ENCODE measurements around the gene LAMC1. TPM values are rescaled to one million over a fixed set of nuclear protein-coding genes. Genes with fewer than 3 reads are reported as not detected.

The LAMC1 gene
- total and polyA plus RNA-seq, 3 donors from 2014 or later, result 64.5 to 112 (median 106) TPM

DNA sequence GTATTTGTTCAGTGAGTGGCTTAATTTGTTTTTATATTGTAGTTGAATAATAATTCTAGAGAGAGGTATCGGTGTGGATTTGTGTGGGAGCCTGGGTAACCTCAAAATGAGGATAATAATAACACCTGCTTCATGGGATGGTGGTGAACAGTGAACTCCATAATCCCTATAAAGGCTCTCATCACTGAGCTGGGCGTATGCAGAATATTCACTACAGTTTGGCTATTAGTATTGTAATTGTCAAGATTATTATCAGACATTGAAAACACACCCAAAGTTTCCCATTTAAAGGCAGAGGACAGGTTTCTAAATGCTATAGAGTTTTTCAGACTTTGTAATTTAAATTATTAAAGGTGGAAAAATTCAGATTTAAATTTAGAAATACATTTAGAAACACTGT is 155.8 kb downstream of the LAMC1 start:
- DNase-seq, result no peak
- Histone ChIP-seq H3K4me1 (peaks cover 10% of the 10 kb centered on the region), H3K9me3 (no peaks in the 10 kb centered on the region), H3K27ac (no peak overlapping the region), H3K36me3 (ENCODE audit: low read depth, missing control alignments) (no peaks in the 10 kb centered on the region), H3K4me3 (no peak overlapping the region), H3K27me3 (no peaks in the 10 kb centered on the region)
- 88 to 89% methylated on average over 2 of the region's 2 CpGs for WGBS, 2 donors
- TF ChIP-seq POLR2A (IDR thresholded peaks at IDR 0.05), result no peak
- TF ChIP-seq, protein P1, sequence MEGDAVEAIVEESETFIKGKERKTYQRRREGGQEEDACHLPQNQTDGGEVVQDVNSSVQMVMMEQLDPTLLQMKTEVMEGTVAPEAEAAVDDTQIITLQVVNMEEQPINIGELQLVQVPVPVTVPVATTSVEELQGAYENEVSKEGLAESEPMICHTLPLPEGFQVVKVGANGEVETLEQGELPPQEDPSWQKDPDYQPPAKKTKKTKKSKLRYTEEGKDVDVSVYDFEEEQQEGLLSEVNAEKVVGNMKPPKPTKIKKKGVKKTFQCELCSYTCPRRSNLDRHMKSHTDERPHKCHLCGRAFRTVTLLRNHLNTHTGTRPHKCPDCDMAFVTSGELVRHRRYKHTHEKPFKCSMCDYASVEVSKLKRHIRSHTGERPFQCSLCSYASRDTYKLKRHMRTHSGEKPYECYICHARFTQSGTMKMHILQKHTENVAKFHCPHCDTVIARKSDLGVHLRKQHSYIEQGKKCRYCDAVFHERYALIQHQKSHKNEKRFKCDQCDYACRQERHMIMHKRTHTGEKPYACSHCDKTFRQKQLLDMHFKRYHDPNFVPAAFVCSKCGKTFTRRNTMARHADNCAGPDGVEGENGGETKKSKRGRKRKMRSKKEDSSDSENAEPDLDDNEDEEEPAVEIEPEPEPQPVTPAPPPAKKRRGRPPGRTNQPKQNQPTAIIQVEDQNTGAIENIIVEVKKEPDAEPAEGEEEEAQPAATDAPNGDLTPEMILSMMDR (IDR thresholded peaks at IDR 0.05), result no peak
- intact Hi-C loops (cut with DNase I; ENCODE audit: low total_unique reads), result no loop called here

- no peaks in the 10 kb centered on the region for H3K36me3 ChIP-seq (ENCODE audit: low read depth, missing control alignments)
- intact Hi-C loops (cut with DNase I; ENCODE audit: low total_unique reads), result no loop called here
- TF ChIP-seq POLR2A (IDR thresholded peaks at IDR 0.05), result no peak
- TF ChIP-seq, protein P1 (IDR thresholded peaks at IDR 0.05), result no peak
- WGBS, 2 donors, result 21 to 32% methylated on average over 3 of the region's 3 CpGs
- H3K27ac ChIP-seq, result no peak overlapping the region
- DNase-seq, result peak; percentile 60
- H3K4me1 ChIP-seq, result peaks cover 10% of the 10 kb centered on the region
- no peaks in the 10 kb centered on the region for H3K9me3 ChIP-seq
- H3K27me3 ChIP-seq, result no peaks in the 10 kb centered on the region
- no peak overlapping the region for H3K4me3 ChIP-seq
Measured at GRCh38 chr1:183180218-183180617, 157.0 kb downstream of the LAMC1 start.

DNA sequence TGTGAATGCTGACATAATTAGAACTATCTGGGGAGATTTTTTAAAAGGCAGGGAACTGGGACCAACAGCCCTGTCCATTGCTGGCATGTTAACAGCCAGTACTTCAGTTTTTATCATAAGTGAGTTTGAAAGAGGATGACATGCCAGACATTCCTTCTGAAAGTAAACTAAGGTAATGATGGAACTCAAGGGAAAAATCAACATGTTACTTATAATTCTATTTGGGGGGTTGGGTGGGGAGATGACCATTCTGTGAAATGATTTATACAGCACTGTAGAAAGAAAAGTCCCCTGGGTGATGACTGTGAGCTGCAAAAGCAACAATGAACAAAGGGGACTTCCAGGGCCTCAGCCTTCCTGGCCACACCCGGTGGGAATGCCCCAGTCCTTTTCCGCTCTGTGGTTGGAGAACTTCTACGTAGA is 157.4 kb downstream of the LAMC1 start:
- 44 to 71% methylated on average over 3 of the region's 3 CpGs for WGBS, 2 donors
- no peak for TF ChIP-seq POLR2A (IDR thresholded peaks at IDR 0.05)
- H3K4me1 ChIP-seq, result peaks cover 10% of the 10 kb centered on the region
- intact Hi-C loops (cut with DNase I; ENCODE audit: low total_unique reads), result no loop called here
- no peak overlapping the region for H3K27ac ChIP-seq
- H3K36me3 ChIP-seq (ENCODE audit: low read depth, missing control alignments), result no peaks in the 10 kb centered on the region
- H3K9me3 ChIP-seq, result no peaks in the 10 kb centered on the region
- H3K4me3 ChIP-seq, result no peak overlapping the region
- H3K27me3 ChIP-seq, result no peaks in the 10 kb centered on the region
- peak; percentile 19 for DNase-seq

- no peak for TF ChIP-seq POLR2A (IDR thresholded peaks at IDR 0.05)
- TF ChIP-seq, protein P1 (IDR thresholded peaks at IDR 0.05), result no peak
- intact Hi-C loops (cut with DNase I; ENCODE audit: low total_unique reads), result no loop called here
- Histone ChIP-seq H3K4me3 (peak within 1 kb of the TSS; percentile 15 to 50), H3K36me3 (ENCODE audit: low read depth, missing control alignments) (no peaks in the 10 kb centered on the region), H3K27ac (no peak within 1 kb of the TSS), H3K27me3 (no peaks in the 10 kb centered on the region), H3K4me1 (no peaks in the 10 kb centered on the region), H3K9me3 (no peaks in the 10 kb centered on the region)
- DNase-seq, result peak; percentile 61
- WGBS, 2 donors, result 7 to 10% methylated on average over 15 to 30 of the region's 30 CpGs
Measured at GRCh38 chr1:183185941-183186490, 162.8 kb downstream of the LAMC1 start, which contains the start of gene LAMC2. LAMC2 (plus strand) TSS chr1:183186264; CDS start chr1:183186353, 89 bp downstream.

DNA sequence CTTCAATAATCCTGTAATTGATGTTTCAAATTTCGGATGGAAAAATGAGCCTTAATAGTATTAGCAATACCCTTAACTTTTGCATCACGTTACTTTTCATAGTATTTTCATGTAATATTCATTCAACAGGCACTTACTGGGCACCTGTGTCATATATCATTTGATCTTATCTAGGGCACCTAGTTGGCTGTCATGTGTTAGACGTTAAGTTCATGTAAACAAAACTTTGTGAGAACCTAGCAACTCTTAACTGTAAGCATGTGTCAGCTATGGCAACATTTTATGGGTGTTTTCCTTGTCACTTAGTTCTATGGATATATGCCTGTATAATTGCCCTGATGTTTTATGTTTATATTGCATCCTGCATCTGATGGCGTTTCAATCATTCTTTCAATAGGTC is 163.6 kb downstream of the LAMC1 start:
- no peak overlapping the region for H3K4me3 ChIP-seq
- DNase-seq, result no peak
- intact Hi-C loops (cut with DNase I; ENCODE audit: low total_unique reads), result no loop called here
- no peaks in the 10 kb centered on the region for H3K9me3 ChIP-seq
- no peaks in the 10 kb centered on the region for H3K27me3 ChIP-seq
- no peak overlapping the region for H3K27ac ChIP-seq
- 66 to 70% methylated on average over 4 of the region's 4 CpGs for WGBS, 2 donors
- TF ChIP-seq, protein P1 (IDR thresholded peaks at IDR 0.05), result no peak
- TF ChIP-seq POLR2A (IDR thresholded peaks at IDR 0.05), result no peak
- no peaks in the 10 kb centered on the region for H3K4me1 ChIP-seq
- no peaks in the 10 kb centered on the region for H3K36me3 ChIP-seq (ENCODE audit: low read depth, missing control alignments)
